HG03460 (cell line): ENCODE data around the gene SULT4A1.
"Not testable (repeated sequence)": the region's sequence is repeated elsewhere in the genome, so short reads cannot be mapped to it uniquely, and the experiment has no call there.

Source experiments
- ATAC-seq: cut with Tn5 transposase; IDR thresholded peaks from one replicate; pipeline ENCODE4 v1.9.1; 2021; ENCODE audit not compliant: unreplicated experiment

The SULT4A1 gene, protein sequence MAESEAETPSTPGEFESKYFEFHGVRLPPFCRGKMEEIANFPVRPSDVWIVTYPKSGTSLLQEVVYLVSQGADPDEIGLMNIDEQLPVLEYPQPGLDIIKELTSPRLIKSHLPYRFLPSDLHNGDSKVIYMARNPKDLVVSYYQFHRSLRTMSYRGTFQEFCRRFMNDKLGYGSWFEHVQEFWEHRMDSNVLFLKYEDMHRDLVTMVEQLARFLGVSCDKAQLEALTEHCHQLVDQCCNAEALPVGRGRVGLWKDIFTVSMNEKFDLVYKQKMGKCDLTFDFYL

DNA sequence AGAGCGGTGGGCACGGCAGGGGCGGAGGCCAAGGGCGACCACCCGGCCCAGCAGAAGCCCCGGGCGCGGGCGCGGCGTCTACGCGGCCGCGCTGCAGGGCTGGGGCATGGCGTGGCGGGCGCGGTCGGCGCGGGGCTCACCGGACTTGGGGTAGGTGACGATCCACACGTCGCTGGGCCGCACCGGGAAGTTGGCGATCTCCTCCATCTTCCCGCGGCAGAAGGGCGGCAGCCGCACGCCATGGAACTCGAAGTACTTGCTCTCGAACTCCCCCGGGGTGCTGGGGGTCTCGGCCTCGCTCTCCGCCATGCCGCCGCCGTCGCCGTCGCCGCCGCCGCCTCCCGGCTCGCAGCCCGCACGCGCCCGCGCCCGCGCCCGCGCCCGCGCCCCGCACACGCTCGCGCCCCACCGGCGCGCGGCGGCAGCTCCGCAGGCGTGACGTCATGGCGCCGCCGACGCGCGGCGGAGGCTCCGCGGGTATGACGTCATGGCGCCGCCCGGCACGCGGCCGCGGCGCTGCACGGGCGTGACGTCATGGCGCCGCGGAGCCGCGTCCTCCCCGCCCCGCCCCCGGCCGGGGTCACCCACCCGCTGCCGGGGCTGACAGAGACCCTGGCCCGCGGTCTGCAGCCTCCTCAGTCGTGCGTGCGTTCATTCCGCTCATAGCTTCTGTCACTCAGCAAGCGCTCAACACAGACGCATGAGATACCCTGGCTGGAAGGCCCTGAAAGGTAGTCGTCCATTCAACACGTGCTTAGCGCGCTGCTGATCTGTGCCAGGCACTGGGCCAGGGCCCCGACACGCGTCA is at the start of gene SULT4A1:
SULT4A1 (minus strand) TSS at position 440 of the 808 bp plus-strand sequence; CDS start at position 309, 131 bp downstream.
- no peak for ATAC-seq

DNA sequence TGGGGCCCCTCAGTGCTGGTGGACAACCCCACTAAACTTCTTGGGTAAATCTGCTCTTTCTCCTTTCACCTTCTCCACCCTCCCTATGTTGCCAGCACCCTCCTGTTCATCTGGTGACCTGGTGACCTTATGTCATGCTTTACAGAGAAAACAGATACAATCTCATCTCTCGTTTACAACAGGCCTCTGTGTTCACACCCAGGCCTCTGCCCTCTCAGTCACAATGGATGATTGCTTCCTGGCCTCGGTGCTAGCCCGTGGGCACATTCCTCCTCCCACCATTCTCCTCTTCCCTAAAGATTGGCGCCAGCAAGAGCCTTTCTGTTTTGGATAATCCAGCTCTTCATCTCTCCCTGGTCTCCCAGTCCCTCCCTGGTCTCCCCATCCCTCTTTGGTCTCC is 49.0 kb upstream of the SULT4A1 start:
- no peak for ATAC-seq

DNA sequence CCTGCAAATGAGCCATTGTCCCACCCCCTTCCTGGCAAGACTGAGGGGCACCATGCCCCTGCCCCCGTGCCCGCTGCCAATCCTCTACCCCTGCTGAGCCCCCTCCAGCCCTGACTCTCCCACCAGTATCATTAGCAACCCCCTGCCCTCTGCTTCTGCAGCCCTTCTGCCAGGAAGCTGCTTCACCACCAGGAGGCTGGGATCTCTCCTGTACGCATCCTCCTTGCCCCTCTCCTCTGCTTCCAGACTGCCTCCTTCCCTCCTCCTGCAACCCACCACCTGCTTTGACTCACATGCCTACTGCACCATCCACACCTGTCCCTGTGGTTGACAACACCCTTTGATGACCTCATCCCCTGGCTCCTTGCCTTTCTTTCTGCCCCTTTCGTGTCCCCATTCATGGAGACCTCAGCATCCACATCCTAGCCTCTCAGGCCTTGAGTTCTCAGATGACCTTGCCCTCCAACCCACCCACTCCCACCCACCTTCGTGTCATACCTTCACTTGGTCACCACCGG is 47.9 kb upstream of the SULT4A1 start:
- no peak for ATAC-seq

DNA sequence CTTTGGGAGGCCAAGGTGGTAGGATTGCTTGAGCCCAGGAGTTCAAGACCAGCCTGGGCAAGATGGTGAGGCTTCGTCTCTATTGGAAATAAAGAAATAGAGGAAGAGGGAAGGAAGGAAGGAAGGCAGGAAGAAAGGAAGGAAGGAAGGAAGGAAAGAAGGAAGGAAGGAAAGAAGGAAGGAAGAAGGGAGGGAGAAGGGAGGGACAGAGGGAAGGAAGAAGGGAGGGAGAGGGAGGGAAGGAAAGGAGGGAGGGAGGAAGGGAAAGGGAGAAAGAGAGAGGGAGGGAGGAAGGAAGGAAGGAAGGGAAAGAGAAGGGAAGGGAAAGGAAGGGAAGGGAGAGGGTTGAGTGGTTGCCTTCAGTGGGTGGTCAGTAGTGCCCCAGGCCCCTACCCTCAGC is 47.4 kb upstream of the SULT4A1 start:
- ATAC-seq, result no peak

DNA sequence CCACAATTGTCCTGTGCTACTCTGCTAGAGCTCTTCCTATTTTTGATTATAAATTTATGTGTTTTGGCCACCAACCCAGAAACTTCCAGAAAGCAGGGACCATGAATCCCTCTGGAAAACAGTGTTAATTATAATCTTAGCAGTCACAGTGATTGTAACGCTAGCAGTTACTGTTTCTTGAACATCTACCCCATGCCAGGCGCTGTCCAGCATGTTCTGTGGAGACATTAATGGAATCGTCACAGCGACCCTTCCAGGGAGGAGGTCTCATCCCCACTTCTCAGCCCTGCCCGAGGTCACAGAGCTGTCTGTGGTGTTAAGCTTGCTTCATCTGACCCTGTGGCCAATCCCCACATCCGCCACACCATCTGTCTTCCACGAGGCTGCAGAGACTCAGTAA is 43.4 kb upstream of the SULT4A1 start:
- no peak for ATAC-seq

DNA sequence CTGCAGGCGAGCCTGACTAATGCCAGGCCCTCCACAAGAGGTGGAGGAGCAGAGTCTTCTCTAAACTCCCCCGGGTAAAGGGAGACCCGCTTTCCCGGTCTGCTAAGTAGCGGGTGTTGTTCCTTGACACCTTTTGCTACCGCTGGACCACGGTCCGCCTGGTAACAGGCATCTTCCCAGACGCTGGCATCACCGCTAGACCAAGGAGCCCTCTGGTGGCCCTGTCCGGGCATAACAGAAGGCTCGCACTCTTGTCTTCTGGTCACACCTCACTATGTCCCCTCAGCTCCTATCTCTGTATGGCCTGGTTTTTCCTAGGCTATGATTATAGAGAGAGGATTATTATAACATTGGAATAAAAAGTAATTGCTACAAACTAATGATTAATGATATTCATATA is 42.1 kb upstream of the SULT4A1 start:
- not testable (repeated sequence) for ATAC-seq

DNA sequence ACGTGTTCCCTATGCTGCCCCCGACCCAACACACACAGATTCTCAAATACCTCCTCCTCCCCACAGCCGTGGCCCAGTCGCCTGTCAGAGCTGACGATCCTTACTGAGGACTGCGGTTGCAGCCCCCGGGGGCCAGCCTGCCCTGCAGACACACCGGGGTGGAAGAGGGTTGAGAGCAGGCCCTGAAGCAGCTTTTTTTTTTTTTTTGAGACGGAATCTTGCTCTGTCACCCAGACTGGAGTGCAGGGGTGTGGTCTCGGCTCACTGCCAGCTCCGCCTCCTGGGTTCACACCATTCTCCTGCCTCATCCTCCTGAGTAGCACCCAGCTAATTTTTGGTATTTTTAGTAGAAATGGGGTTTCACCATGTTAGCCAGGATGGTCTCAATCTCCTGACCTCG is 40.7 kb upstream of the SULT4A1 start:
- not testable (repeated sequence) for ATAC-seq

DNA sequence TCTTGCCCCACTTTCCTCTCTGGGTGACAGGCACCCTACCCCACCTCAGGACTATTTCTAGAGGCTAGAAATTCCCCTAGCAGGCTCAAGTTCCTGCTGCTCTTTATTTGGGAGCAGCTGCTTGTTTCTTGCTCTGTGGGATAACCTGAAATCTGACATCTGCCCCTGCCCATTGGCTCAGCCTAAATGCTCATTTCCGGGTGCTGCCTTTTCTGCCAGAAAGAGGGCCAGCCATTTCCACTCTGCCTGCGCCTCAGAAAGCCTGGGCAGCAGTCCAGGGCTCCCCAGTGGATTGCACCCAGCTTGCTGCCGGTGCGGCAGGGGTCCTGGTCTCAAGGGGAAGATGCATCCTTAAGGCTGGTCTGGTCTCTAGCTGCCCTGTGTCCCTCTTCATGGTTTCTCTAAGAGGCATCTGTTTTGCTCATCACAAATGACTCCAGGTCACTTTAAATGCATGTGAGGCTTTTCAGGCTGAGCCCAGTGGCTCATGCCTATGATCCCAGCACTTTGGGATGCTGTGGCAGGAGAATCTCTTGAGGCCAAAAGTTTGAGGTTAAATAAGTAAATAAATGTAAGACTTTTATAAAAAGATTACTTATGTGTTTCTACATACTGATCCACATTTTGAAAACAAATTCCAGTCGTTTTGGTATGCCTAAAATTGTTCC is 39.8 kb upstream of the SULT4A1 start:
- no peak for ATAC-seq

DNA sequence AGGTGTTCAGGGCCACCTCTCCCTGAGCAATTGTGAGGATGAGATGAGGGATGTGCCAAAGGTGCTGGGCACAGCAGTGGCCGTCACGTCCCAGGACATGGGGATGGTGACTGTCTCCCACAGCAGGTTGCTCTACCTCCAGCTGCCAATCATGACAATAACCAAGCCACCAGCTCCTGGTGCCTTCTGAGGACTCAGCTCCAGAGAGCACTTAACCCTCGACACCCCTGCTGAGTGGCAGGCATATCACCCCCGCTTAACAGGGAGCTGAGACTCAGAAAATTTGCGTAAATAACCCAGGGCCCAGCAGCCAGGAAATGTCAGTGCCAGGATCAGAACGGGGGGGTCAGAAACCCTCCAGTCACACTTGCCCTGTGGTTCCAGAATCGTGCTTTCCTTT is 37.9 kb upstream of the SULT4A1 start:
- ATAC-seq, result no peak

DNA sequence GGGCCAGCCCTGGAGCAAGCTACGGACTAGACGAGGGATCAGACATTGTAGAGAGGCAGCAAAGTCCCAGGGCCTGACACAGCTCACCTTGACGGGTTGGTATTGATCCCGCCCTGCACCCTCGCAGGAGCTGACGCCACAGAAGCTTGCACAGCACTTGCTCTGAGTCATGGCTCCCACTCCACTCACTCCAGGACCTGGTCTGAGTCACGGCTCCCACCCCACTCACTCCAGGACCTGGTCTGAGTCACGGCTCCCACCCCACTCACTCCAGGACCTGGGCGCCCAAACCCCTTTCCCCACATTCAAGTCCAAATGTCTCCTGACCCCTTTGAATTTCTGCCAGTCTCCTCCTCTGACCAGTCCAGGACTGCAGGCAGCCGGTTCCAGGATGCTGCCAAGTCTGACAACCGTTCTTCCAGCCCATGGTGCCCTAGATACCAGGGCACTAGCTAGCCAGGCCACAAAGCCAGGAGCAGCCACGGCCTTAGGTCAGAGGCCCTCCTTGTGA is 35.5 kb upstream of the SULT4A1 start:
- ATAC-seq, result no peak

DNA sequence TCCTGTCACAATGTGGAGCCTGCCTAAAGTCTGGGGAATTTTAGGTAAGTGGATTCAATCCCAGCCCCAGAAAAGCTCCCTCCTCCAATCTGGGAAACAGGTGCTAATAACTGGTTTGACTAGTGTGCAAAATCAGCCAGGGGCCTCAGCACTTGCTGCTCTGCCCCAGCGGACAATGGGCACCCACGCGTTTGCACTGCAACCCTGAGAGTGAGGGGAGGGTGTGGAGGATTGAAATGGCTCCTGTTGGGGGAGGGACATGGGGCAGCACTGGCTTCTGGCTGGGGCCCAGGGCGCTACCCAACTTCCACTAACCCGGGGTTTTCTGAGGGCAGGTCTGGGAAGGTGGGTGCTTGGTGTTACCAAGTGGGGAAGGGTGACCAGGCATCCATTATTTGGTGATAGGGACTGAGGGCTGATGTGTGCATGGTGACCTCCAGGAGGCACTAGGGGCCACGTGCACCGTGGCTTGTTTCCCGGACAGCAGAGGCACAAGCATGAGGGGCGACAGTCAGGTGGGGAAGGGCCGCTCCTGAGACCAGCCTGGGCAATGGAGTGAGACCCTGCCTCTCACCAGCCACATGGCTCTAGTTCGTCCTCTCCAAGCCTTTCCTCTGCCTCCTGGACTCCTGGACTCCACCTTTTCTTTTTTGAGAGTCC is 33.8 kb upstream of the SULT4A1 start:
- no peak for ATAC-seq

DNA sequence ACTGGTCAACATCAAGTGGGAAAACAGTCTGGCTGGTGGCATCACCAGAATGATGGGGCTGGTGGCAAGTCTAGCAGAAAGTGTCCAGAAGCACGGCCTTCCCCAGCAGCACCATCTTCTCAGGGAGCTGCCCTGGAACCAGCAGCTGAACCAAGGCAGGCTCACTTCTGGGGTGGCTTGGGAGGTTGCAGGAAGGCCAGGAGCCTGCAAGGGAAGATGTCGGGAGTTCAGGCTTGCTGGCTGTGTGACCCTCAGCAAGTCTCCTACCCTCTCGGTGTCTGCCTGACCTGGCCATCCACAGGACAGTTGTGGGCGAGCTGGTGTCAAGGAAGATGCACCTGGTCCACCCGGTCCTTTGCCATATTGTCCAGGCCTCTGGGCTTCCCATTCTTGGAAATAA is 31.8 kb upstream of the SULT4A1 start:
- ATAC-seq, result no peak

DNA sequence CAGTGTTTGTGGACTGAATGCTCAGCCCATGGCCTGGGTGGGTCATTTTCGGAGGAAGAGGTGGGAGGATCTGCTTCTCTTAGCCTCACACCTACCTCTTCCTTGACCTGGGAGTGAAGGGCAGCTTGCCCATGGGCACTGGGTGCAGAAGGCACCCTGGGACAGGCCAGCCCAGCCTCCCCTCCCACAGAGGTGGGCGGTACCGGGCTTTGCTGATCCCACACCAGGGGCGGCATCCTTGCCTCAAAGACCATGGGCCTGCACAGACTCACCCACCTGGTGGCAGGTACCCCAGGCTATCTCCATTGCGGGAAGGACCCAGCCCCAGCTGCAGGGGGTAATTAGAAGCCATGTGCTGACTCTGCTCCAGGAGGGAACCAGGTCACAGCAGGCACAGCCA is 31.0 kb upstream of the SULT4A1 start:
- ATAC-seq, result no peak

DNA sequence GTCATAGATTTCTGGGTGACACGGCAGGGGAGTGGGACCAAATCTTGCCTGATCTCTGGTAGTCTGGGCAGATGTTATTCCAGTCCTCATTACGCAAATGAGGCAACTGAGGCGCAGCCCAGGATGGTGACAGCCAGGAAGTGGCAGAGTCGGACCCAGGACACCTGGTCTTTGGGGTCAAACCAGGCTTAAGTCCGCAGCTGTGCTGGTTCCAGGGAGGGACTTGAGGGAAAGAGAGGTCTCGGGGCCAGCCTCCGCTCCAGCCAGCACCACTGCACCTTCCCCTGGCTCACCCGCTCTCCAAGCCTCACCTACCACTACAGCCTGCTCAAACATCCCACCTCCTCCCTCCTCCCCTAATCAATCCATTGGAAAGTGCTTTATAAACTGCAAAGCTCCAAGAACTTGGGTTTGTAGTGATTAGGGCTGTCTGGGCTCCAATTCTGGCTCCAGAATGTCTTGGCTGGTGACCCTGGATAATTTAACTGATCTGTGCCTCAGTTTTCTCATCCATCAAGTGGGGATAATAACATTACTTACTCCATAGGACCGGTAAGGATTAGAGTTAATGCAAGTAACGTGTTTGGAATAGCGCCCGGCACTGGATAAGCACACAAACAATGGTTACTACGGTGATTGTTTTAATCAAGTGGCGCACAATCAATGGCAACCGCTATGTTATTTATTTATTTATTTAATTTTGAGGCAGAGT is 30.0 kb upstream of the SULT4A1 start:
- no peak for ATAC-seq

DNA sequence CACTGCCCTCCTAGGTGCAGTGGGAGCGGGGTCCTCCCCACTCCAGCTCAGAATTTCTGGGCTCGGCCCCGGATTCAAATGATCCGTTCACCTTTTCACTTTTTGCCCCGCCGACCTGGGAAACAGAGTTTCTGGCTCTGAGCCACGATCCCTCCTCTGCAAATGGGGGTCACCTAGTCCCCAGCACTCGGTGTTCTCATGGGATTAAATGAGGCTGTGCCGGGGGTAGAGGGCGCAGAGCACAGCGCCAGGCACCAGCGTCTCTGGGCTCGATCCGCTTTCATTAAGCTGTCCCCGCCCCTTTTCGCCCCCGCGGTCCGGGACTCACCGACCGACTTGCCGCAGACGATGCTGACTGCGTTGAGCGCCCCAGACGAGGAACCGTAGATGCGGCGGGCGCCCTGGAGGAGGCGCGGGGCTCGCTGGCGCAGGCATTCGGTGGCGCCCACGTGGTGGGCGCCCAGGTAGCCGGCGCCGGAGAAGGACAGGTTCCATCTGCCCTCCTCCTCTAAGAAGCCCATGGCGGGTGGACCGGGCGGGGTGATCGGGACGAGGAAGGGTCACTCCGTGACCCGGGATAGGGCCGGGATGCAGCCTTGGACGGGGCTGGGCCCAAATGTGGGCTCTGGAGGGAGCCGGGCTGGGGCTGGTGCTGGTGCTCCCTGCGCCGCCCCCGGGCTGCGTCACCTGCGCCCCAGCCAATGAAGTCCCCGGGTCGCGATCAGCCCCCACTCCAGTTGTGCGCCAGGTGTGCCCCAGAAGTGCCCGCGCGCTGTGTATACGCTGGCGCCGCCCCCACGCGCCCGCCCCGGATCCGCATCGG is 29.3 kb upstream of the SULT4A1 start, which contains the start of gene PNPLA5:
PNPLA5 (minus strand) TSS at position 654 of the 823 bp plus-strand sequence; CDS start at position 521, 133 bp downstream.
- no peak for ATAC-seq

DNA sequence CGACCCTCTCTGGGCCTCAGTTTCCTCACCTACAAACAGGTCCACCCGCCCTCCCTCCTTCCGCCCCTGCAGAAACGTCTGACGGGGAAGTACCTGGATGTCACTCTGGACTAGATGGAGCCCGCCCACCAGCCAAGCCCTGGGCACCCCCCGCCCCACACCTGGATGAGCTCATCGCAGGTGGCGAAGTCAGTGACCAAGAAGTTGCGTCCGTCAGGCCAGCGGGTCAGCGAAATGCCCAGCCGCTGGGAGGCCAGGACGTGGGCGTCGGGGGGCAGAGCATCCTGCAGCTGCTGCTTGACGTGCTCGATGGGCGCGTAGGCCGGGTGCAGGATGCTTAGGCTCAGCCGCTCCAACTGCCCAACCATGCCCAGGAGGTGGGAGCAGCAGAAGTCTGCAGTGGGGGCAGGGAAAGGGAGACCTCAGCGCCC is 28.6 kb upstream of the SULT4A1 start:
- ATAC-seq, result no peak

DNA sequence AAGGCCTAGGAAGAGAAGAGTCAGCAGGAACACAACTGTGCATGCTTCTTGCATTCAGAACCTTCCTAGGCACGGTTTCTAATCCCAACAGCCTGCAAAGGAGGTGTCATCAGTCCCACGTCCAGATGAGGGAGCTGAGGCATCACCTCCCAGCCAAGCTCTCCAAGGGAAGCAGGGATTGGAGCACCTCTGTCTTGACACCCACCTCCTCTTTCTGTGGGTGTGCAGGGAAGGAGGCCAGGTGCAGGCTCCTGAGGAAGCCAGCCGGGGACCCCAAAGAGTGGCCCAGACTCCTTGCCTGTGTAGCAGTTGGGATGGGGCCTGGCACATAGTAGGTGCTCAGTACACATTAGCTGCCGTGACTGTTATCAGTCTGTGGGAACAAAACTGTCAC is 27.5 kb upstream of the SULT4A1 start:
- ATAC-seq, result no peak

DNA sequence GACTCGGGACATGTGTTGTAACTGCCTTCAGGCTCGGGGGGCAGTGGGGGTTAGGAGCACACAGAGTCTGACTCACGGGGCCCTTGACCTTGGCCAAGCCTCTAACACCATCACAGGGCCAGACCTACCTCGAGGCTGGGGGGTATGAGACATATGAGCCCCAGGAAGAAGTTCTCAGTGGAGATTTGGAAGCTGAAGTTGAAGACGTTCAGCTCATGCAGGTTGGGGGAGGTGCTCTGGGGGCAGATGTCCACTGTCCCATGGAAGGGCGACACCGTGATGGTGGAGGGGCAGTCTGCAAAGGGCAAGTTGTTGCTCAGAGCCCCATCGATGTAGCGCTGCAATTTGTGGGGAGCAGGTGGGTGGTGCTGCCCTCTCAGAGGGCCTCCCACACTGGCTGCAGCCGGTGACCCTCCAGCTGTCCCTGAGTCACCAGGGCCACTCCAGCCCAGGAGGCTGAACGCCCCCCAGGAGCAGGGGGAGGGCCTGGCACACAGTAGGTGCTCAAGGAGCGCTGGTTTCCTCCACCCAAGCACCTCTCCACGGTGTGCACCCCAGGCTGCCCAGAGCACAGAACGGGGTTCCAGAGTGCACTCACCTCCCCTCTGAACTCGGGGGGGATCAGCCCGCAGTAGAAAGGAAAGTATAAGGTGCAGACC is 27.0 kb upstream of the SULT4A1 start:
- no peak for ATAC-seq

DNA sequence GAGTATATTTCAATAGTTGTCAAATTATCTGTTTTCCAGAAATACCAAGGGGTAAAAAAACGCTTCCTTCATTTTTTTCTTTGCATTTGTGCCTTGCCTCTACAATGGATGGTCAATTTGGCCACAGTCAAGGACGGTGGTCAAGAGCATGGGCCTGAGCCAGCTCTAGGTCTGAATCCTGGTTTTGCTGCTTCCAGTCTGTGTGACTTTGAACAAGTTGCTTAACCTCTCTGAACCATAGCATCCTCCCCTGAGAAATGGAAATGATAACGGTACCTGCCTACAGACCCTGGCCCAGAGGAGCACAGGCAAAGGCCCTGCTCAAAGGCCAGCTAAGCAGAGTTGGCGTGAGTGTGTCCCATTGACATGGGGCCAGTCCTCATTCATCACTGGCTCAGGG is 26.4 kb upstream of the SULT4A1 start:
- ATAC-seq, result no peak
